Raji (cell line): ENCODE results near the gene CD300E.

ENCODE experiments used
- POLR2A ChIP-seq: IDR thresholded peaks from 2 replicates; pipeline ENCODE4 v1.6.1; 2011; ENCODE audit warnings: low read depth, low read length, control low read depth; ENCODE audit not compliant: insufficient read depth

Gene CD300E

DNA sequence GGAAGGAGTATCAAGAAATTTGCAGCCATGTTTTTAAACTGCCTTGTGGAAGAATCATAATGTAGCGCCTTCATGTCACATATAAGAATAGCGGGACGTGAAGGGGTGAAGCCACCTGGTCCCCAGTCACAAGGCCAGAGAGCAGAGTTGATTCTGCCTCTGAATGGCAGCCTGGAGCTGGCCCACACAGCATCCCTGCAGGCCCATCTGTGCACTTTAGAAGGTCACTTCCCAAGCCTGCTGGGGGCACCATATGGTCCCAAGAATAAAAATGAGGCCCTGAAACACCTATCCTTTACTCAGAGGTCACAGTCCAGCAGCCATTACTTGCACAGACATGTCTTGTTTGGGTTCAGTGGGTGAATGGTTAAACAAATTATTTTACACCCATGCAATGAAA is 15.0 kb downstream of the CD300E start:
- no peak for TF ChIP-seq POLR2A

DNA sequence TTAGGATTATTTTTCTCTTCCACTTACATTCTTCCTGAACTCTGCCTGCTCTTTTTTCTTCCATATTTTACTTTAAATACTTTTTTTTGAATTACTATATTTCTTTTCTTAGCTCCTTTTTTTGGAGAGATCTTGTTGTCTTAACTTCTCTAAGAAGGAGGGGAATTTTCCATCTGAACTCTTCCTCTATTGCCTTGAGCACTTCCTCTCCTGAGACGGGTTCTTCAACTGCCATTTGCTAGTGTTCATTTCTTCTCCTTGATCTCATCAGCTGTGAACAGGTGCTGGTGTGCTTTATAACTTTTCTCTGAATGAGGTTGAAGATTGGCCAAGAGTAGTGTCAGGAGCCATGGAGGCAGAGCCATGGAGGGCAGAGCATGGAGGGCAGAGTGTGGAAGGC is 16.3 kb downstream of the CD300E start:
- no peak for TF ChIP-seq POLR2A

DNA sequence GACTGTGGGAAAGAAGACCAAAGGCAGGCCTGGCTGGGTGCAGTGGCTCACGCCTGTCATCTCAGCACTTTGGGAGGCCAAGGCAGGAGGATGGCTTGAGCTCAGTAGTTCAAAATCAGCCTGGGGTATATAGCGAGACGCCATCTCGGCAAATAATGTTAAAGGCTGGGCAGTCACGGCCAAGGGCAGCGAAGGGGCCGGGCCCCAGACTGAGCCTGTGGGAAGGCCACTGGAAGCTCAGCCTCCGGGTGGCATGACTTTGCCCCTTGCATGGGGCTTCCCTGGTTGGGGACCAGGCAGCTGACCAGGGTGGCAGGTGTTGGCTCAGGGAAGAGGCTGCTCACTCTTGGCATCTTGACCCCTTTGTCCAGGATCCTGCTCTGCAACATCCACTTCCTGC is 17.5 kb downstream of the CD300E start:
- TF ChIP-seq POLR2A = no peak

DNA sequence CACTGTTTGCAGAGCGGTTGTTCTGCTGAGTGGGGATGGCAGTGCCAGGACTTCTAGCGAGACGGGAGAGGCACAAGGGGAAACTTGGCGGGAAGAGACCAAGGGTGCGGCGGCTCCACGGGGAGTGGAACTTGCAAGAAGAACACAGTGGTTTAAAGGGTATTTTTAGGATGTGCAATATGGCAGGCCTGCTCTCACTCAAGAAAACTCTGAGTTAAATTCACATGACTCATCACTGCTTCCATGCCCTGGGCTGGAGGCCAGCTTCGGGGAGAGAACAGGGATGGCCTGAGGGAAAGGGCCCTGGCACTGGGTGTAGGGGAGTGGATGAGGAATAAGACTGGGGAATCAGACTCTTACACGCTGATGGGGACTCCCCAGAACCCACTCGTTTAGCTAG is 18.2 kb downstream of the CD300E start:
- TF ChIP-seq POLR2A = no peak

DNA sequence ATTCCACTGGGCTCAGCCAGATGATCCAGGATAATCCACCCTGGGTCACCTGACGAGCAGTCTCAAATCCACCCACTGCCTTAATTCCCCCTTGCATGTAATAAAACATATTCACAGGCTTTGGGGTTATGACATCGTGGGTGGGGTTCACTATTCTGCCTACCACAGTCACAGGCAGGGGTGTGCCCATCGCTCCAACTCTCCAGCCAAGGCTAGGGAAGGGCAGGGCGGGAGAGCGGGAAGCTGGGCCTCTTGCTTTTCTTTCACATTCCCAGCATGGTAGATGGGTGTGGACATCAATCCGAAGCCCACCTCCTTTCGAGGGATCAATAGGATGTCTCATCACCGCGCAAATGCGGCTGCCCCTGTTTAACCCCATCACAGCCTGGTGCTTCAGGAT is 18.8 kb downstream of the CD300E start:
- no peak for TF ChIP-seq POLR2A

DNA sequence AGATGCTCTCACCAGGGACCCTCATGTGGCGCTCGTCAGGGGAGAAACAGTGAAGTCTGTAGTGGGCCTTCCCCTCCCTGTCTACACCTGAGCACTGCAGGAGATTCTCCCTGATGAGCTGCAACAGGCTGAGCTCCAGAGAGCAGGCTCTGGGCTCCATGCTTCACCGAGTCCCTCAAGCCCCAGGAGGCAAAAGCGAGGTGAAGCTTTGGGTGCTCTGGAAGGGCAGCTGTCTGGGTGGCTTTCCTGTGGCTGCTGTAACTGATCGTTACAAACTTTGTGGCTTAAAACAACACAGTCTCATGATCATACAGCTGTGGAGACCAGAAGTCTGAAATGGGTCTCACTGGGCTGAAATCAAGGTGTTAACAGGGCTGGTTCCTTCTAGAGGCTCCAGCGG is 19.3 kb downstream of the CD300E start:
- no peak for TF ChIP-seq POLR2A

DNA sequence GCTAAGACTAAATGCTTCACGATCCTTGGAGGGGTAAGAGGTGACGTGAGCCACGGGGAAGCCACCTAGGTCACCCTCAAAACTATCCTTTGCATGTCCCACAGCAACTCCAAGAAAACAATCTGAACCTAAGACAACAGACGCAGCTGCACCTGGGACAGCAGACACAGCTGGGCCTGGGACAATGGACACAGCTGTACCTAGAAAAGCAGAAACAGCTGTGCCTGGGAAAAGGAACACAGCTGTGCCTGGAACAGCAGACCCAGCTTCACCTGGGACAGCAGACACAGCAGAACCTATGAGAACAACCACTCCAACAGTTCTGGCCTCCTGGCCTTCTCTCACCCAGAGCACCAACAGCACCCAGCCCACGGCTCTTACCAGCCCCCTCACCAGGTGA is 19.8 kb downstream of the CD300E start:
- no peak for TF ChIP-seq POLR2A

DNA sequence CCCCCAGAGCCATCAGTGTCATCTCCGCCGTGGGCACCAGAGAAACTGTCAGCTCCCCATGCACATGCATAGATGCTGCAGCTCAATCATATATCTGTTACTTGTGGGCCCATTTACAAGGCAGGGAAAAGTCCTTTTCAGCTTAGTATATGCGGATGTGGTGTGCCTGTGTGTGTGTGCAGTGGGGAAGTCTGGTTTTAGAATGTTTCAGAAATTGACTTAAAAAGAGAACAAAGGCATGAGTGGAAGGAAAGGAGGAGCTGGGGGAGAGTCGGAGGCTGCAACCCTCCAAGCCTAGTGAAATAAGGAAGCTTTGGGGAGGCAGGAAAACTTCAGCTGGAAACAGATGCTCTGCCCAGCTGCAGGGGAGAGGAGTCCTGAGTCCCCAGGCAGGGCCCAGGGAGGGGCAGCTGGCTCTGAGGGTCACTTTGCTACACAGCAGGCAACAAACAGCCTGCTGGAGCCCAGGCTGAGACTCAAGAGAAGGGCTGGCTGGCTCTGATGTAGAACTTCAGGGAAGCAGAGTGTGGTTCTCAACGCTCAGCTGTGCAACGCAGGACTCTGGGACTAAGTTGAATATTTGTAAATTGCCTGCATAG is 20.4 kb downstream of the CD300E start:
- TF ChIP-seq POLR2A = no peak

DNA sequence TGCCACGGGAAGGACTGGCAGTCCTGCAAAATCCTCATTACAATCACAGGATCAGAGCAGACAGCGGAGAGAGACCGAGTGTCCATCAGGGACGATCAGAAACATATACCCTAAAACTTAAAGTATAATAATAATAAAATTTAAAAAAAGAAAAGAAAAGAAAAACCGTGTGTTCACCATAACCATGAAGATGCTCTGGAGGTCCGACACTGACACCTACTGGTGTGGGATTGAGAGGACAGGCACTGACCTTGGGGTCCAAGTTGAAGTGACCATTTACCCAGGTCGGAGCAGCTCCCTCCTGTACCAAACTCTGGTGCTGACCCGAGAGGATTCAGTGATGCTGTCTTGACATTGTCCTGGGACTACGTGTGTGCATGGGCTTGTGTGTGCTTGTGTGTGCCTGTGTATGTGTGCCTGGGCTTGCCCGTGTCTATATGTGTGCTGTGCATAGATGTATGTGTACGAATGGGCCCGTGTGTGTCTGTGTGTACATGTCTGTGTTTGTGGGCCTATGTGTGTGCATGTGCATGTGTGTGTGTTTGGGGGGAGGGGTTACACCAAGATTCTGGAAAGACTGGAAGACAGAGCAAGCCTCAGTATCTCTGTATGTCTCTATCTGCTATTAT is 21.5 kb downstream of the CD300E start:
- no peak for TF ChIP-seq POLR2A

DNA sequence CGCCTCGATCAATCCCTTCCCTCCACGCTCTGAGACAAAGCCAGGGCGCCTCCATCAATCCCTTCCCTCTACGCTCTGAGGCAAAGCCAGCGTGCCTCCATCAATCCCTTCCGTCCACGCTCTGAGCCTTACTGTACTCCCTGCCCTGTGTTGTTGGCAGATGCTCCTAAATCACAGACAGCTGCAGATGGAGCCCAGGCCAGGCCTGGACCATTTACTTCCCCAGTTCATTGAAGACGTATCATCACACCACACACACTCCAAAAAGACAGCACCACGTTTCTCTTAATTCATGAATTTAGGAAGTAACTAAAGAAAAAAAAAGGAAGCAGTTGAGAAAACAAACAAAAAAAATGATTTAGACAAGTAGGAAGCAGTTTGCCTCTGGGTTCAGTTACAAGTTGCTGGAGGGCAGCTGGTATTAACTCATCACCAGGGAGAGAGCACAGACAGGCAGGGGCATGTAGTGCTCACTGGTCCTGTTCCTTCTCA is 24.0 kb downstream of the CD300E start:
- TF ChIP-seq POLR2A = no peak

DNA sequence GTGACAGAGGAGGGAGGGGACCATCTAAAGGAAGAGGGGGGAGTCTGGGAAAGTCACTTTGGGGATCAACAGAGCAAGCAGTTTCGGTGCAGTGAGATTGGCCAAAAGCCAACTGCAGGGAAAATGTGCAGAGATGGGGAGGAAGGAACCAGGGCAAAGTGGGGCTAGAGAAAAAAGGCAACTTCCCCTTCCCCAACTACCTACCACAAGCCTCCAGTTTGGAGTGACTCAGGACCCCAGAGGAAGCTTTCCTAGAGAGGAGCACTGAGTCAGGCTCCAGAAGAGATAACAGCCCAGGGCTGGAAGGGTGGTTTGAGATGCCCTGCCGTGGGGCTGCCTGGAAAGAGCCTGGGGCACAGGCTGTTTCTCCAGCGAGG is 24.5 kb downstream of the CD300E start:
- no peak for TF ChIP-seq POLR2A

DNA sequence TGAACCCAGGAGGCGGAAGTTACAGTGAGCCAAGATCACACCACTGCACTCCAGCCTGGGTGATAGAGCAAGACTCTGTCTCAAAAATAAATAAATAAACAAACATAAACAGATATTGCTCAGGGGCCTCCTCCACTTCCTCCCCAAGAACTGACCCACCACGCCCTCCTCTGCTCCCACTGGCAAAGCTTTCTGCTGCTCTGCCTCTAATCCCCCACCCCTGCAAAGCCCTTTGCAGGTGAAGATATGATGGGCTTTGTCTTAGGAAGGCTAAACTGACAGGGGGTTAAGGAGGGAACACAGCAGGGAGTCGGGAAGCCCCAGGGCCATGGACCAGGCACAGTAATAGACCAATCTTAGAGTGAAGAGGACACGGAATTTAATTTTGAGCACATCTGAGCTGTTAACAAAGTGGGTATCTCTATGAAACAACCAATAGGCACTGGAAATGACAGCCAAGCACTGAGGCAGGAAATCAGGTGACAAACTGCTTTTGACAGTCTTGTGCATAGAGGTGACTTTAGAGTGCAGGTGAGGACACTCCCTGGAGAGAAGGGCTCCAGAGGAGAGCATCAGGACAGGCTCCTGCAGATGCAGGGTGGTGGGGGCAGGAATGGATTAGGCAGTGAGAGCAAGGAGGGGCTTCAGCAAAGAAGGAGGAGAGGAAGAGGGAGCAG is 25.1 kb downstream of the CD300E start:
- TF ChIP-seq POLR2A = no peak

DNA sequence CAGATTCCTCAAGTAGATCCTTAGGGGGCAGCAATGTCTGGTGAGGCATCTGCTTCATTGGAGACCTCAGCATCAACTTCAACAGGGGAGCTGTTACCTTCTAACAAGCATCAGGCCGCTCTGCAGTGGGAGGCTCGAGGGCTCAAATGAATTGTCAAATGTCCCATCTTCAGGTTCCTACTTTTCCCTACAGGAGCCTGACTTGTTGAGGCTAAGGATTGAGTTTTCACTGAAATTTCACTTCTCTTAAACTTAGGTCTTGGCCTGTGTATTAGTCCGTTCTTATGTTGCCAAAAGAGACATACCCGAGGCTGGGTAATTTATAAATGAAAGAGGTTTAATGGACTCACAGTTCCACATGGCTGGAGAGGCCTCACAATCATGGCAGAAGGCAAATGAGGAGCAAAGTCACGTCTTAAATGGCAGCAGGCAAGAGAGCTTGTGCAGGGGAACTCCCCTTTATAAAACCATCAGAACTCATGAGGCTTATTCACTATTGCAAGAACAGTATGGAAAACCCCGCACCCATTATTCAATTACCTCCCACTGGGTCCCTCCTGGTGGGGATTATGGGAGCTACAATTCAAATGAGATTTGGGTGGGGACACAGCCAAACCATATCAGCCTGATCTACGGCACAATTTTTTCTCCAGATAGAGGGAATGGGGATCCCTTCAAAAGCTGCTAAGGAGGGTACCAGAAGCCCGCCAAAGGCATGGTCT is 26.3 kb downstream of the CD300E start:
- no peak for TF ChIP-seq POLR2A

DNA sequence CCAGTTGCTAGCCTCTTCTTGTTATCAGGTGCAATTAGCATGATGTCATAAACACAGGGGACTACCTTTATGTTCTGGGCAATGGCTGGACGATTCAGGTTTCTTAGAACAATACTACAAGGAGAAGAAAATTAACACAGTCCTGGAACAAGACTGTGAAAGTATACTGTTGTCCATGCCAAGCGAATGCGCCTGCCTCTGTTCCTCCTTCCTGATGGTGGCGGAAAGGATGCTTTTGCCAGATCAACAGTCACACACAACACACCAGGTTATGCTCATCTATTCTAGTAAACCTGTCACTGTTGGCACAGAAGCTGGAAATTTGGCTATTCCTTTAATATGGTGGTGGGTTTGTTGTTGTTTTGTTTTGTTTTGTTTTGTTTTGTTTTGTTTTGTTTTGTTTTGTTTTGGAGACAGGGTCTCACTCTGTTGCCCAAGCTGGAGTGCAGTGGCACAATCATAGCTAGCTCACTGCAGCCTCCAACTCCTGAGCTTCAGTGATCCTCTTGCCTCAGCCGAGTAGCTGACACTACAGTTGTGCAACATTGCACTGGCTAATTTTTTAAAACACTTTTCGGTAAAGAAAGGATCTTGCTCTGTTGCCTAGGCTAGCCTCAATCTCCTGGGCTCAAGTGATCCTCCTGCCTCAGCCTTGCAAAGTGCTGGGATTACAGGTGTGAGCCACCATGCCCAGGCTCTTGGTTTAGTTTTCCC is 28.3 kb downstream of the CD300E start:
- TF ChIP-seq POLR2A = no peak
